ENCODE measurements around the gene ARSB. TPM values are rescaled to one million over a fixed set of nuclear protein-coding genes. Genes with fewer than 3 reads are reported as not detected.

Gene ARSB
- total RNA-seq, 1 donor from 2014 or later, result 23.5 TPM

DNA sequence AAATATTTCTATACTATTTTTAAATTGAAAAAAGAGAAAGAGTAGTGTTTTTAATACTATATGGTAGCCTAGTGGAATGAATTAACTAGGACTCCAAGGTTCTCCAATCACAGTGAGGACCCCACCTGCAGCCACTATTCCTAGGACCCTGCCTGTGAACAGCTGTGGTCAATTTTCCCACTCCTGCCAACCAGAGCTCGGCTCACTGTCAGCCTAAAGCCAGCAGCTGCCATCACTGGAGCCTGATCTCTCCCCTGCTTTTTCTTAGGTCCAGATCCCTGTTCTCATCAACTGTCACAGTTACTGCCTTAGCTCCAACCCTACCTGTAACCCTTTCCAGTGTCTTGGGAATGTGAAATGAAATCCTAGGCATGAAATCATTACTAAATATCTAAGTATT is 25.3 kb downstream of the ARSB start:
- peak overlapping the region; percentile 25 for H3K4me3 Mint-ChIP-seq (ENCODE audit: unreplicated experiment)
- TF ChIP-seq, protein P1, sequence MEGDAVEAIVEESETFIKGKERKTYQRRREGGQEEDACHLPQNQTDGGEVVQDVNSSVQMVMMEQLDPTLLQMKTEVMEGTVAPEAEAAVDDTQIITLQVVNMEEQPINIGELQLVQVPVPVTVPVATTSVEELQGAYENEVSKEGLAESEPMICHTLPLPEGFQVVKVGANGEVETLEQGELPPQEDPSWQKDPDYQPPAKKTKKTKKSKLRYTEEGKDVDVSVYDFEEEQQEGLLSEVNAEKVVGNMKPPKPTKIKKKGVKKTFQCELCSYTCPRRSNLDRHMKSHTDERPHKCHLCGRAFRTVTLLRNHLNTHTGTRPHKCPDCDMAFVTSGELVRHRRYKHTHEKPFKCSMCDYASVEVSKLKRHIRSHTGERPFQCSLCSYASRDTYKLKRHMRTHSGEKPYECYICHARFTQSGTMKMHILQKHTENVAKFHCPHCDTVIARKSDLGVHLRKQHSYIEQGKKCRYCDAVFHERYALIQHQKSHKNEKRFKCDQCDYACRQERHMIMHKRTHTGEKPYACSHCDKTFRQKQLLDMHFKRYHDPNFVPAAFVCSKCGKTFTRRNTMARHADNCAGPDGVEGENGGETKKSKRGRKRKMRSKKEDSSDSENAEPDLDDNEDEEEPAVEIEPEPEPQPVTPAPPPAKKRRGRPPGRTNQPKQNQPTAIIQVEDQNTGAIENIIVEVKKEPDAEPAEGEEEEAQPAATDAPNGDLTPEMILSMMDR (IDR thresholded peaks at IDR 0.05; ENCODE audit: partially characterized antibody, unreplicated experiment), result no peak
- no peak for DNase-seq
- H3K4me1 Mint-ChIP-seq (ENCODE audit: low read depth, unreplicated experiment), result peaks cover 16% of the 10 kb centered on the region
- peak overlapping the region; percentile 82 for H3K27ac Mint-ChIP-seq (ENCODE audit: unreplicated experiment)
- no peaks in the 10 kb centered on the region for H3K36me3 Mint-ChIP-seq (ENCODE audit: unreplicated experiment)
- H3K27me3 Mint-ChIP-seq (ENCODE audit: unreplicated experiment), result peaks cover 3% of the 10 kb centered on the region
- peaks cover 4% of the 10 kb centered on the region for H3K9me3 Mint-ChIP-seq (ENCODE audit: unreplicated experiment)

DNA sequence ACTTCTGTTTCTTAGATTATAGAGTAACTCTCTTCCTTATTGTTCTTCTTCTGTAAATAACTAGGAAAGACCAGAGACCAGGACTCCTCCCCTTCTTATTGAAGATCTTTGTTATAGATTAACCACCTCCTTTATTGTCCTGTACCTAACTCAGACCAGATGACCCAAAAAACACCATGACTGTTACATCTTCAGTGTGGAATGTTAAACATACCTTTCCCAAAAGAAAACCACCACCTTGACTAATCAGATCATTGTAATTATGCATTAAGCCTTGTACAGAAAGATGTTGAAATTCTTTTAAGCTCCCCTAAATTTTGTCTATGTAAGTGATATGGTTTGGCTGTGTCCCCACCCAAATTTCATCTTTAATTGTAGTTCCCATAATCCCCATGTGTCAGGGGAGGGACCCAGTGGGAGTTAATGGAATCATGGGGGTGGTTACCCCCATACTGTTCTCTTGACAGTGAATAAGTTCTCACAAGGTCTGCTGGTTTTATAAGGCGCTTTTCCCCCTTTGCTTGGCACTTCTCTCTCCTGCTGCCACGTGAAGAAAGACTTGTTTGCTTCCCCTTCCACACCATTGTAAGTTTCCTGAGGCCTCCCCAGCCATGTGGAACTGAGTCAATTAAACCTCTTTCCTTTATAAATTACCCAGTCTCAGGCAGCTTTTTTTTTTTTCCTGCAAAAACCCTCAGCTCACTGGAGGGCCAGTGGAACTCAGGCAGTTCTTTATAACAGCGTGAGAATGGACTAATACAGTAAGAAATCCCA is 26.3 kb downstream of the ARSB start:
- Mint-ChIP-seq H3K36me3 (ENCODE audit: unreplicated experiment) (no peaks in the 10 kb centered on the region), H3K27ac (ENCODE audit: unreplicated experiment) (no peak overlapping the region), H3K9me3 (ENCODE audit: unreplicated experiment) (peaks cover 4% of the 10 kb centered on the region), H3K4me1 (ENCODE audit: low read depth, unreplicated experiment) (peaks cover 19% of the 10 kb centered on the region), H3K4me3 (ENCODE audit: unreplicated experiment) (no peak overlapping the region), H3K27me3 (ENCODE audit: unreplicated experiment) (peaks cover 3% of the 10 kb centered on the region)
- TF ChIP-seq, protein P1 (IDR thresholded peaks at IDR 0.05; ENCODE audit: partially characterized antibody, unreplicated experiment), result no peak
- no peak for DNase-seq

DNA sequence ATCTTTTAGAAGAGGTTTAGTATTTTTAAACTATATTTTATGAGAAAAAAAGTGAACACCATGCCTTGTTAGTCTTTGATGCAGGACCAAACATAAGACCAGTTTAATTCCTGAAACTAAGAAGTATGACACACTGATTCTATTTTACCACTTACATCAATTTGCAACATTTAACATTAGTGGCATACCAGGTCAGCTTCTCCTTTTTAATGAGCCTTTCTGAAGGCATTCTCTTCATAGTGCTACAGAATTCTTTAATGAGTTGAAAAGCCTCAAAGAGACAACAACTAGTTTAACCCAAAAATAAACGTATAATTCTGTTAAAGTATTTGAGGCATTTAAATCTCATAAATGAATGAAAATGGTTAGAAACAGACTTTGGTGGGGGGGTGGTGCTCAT is 28.2 kb downstream of the ARSB start:
- H3K9me3 Mint-ChIP-seq (ENCODE audit: unreplicated experiment), result peaks cover 11% of the 10 kb centered on the region
- H3K4me1 Mint-ChIP-seq (ENCODE audit: low read depth, unreplicated experiment), result peaks cover 30% of the 10 kb centered on the region
- no peak overlapping the region for H3K27ac Mint-ChIP-seq (ENCODE audit: unreplicated experiment)
- peaks cover 9% of the 10 kb centered on the region for H3K27me3 Mint-ChIP-seq (ENCODE audit: unreplicated experiment)
- TF ChIP-seq, protein P1 (IDR thresholded peaks at IDR 0.05; ENCODE audit: partially characterized antibody, unreplicated experiment), result no peak
- no peak overlapping the region for H3K4me3 Mint-ChIP-seq (ENCODE audit: unreplicated experiment)
- no peak for DNase-seq
- H3K36me3 Mint-ChIP-seq (ENCODE audit: unreplicated experiment), result no peaks in the 10 kb centered on the region

DNA sequence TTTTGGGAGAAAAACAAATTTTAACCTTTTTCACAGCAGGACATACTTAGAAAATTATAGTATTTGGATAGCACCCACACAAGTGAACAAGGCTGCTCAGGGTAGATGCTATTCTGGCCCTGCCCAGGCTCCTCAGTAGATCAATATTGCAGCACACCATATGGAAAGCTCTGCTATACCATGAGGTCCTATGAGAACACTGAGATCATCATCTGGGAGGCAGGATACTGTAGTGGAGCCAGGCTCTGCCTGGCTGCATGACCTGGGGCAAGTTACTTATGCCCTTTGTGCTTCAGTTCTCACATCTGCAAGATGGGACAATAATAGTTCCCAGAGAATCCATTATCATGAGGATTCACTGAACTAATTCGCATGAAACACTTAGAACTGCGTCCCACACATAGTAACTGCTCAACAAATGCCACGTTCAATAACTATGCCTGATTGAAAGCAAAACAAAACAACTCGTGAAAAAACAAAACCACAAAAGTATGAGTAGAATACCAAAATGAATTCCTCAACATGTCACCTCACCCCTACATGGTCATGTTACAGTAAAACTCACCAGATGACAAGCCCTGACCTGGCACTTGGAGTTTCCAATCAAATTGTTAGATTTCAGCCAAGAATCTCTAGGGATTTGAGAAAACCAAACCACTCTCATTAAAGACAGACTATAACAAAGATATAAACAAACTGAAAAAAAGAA is 31.9 kb downstream of the ARSB start:
- H3K4me1 Mint-ChIP-seq (ENCODE audit: low read depth, unreplicated experiment), result peaks cover 24% of the 10 kb centered on the region
- peaks cover 6% of the 10 kb centered on the region for H3K27me3 Mint-ChIP-seq (ENCODE audit: unreplicated experiment)
- TF ChIP-seq, protein P1 (IDR thresholded peaks at IDR 0.05; ENCODE audit: partially characterized antibody, unreplicated experiment), result no peak
- peaks cover 8% of the 10 kb centered on the region for H3K9me3 Mint-ChIP-seq (ENCODE audit: unreplicated experiment)
- H3K36me3 Mint-ChIP-seq (ENCODE audit: unreplicated experiment), result no peaks in the 10 kb centered on the region
- no peak for DNase-seq
- no peak overlapping the region for H3K4me3 Mint-ChIP-seq (ENCODE audit: unreplicated experiment)
- H3K27ac Mint-ChIP-seq (ENCODE audit: unreplicated experiment), result peak overlapping the region; percentile 88

DNA sequence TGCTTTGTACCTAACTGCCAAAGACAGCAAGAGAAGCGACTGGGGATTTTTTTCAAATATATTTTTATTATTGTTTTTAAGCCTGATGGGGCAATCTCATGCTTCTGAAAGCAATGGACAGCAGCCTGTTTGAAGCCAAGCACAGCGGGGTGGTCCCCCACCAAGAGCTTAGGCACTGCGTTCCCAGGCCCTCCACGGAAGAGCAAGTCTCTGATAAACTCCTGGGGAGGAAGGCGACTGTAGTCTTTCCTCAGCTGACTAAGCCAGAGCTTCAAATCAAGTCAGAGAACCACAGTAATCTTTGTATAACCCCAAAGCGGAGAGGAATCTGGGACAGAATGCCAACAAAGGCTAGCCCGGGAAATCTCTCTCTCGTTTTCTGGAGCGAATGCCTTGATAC is 54.4 kb downstream of the ARSB start:
- Mint-ChIP-seq H3K27me3 (ENCODE audit: unreplicated experiment) (no peaks in the 10 kb centered on the region), H3K36me3 (ENCODE audit: unreplicated experiment) (no peaks in the 10 kb centered on the region), H3K9me3 (ENCODE audit: unreplicated experiment) (peaks cover 3% of the 10 kb centered on the region), H3K4me1 (ENCODE audit: low read depth, unreplicated experiment) (no peaks in the 10 kb centered on the region), H3K4me3 (ENCODE audit: unreplicated experiment) (no peak overlapping the region), H3K27ac (ENCODE audit: unreplicated experiment) (no peak overlapping the region)
- TF ChIP-seq, protein P1 (IDR thresholded peaks at IDR 0.05; ENCODE audit: partially characterized antibody, unreplicated experiment), result no peak
- no peak for DNase-seq
